HFF-Myc (cell line): ENCODE measurements around the gene SOX9.

Experiments used
- DNase-seq: peaks from one replicate; pipeline ENCODE4 v3.0.0-alpha.2; 2011; ENCODE audit warnings: low read depth; ENCODE audit errors: extremely low read depth
- H3K4me3 ChIP-seq: replicated peaks from 2 replicates; pipeline ENCODE4 v1.5.1; 2011; ENCODE audit warnings: low read depth, mild to moderate bottlenecking, control low read depth, low read length
- CTCF ChIP-seq: IDR thresholded peaks from 2 replicates; pipeline ENCODE4 v1.5.1; 2012; ENCODE audit warnings: mild to moderate bottlenecking, low read depth, low read length, control low read depth; ENCODE audit errors: missing control alignments

Gene SOX9

GRCh38 chr17:72145562-72145961 lies 24.7 kb downstream of the SOX9 start:
- TF ChIP-seq CTCF: no peak
- H3K4me3 ChIP-seq: no peak overlapping the region
- DNase-seq: no peak

- DNase-seq: no peak
- H3K4me3 ChIP-seq: no peak overlapping the region
- no peak for TF ChIP-seq CTCF
These were observed 25.1 kb downstream of the SOX9 start for GRCh38 chr17:72145962-72146361.

GRCh38 chr17:72146371-72146770 lies 25.6 kb downstream of the SOX9 start:
- no peak overlapping the region for H3K4me3 ChIP-seq
- TF ChIP-seq CTCF: no peak
- no peak for DNase-seq

GRCh38 chr17:72150632-72151460 lies 30.0 kb downstream of the SOX9 start:
- H3K4me3 ChIP-seq: no peak overlapping the region
- no peak for TF ChIP-seq CTCF
- no peak for DNase-seq

GRCh38 chr17:72151565-72152386 lies 31.0 kb downstream of the SOX9 start:
- DNase-seq: no peak
- H3K4me3 ChIP-seq: no peak overlapping the region

GRCh38 chr17:72152387-72152929 lies 31.6 kb downstream of the SOX9 start:
- no peak for DNase-seq
- no peak overlapping the region for H3K4me3 ChIP-seq
- no peak for TF ChIP-seq CTCF

More at GRCh38 chr17:72151565-72152386, 31.0 kb downstream of the SOX9 start:
- TF ChIP-seq CTCF: no peak
